Lower leg skin (tissue), 4 donors: ENCODE measurements around the gene APBB2. TPM values are rescaled to one million over a fixed set of nuclear protein-coding genes. Genes with fewer than 3 reads are reported as not detected.

Experiments
- DNase-seq, 2 donors: peaks; one replicate each; pipeline ENCODE4 v3.0.0-alpha.2; 2019; ENCODE audit warnings: low spot score in 2 of 2
- H3K4me3 ChIP-seq: fragments of 200-600 bp; sonication (generic); 2 replicates; pipeline ENCODE4 v1.5.1; 2017; ENCODE audit warnings: mild to moderate bottlenecking, low read depth; ENCODE audit not compliant: poor library complexity, severe bottlenecking
- POLR2A ChIP-seq, 2 donors: fragments of 450-650 bp; IDR thresholded peaks; one replicate each; pipeline ENCODE4 v1.6.1; 2016 to 2017; ENCODE audit warnings: antibody characterized with exemption in 2 of 2, mild to moderate bottlenecking in 1 of 2, moderate library complexity in 1 of 2
- WGBS, 2 donors: methylation state at CpG; one replicate each; pipeline ENCODE4 v1.1.5; 2018; 5-methylcytosine and 5-hydroxymethylcytosine counted together
- intact Hi-C: fragments of 100-400 bp; cut with DNase I; formaldehyde crosslinking; loops from one replicate; pipeline ENCODE4 v1.15.0; 2023; ENCODE audit warnings: low total_unique reads
- total RNA-seq, 4 donors: library from RNA; depleted of rRNA; stranded (reverse); fragments of >200 nt; gene quantifications; one replicate each; pipeline ENCODE4 v1.1.0, GENCODE V29; 2016
- TF ChIP-seq, protein P1 (sequence below), 3 donors: fragments of 450-650 bp; IDR thresholded peaks; one replicate each; pipeline ENCODE4 v1.5.1; 2016; ENCODE audit warnings: antibody characterized with exemption in 3 of 3, mild to moderate bottlenecking in 3 of 3, moderate library complexity in 2 of 3

The APBB2 gene
- total RNA-seq, 4 donors from 2014 or later: 24.0 to 49.2 (median 43.3) TPM

- H3K4me3 ChIP-seq: no peak overlapping the region
- intact Hi-C loops: no loop called here
- no peak for TF ChIP-seq POLR2A (IDR thresholded peaks at IDR 0.05)
- TF ChIP-seq, protein P1, sequence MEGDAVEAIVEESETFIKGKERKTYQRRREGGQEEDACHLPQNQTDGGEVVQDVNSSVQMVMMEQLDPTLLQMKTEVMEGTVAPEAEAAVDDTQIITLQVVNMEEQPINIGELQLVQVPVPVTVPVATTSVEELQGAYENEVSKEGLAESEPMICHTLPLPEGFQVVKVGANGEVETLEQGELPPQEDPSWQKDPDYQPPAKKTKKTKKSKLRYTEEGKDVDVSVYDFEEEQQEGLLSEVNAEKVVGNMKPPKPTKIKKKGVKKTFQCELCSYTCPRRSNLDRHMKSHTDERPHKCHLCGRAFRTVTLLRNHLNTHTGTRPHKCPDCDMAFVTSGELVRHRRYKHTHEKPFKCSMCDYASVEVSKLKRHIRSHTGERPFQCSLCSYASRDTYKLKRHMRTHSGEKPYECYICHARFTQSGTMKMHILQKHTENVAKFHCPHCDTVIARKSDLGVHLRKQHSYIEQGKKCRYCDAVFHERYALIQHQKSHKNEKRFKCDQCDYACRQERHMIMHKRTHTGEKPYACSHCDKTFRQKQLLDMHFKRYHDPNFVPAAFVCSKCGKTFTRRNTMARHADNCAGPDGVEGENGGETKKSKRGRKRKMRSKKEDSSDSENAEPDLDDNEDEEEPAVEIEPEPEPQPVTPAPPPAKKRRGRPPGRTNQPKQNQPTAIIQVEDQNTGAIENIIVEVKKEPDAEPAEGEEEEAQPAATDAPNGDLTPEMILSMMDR (IDR thresholded peaks at IDR 0.05): no peak
- DNase-seq: no peak
- 64 to 78% methylated on average over 3 of the region's 3 CpGs for WGBS, 2 donors
Observed at GRCh38 chr4:41103657-41104056, 110.7 kb downstream of the APBB2 start.

GRCh38 chr4:41102414-41103092 is 111.8 kb downstream of the APBB2 start:
- no peak for TF ChIP-seq POLR2A (IDR thresholded peaks at IDR 0.05)
- TF ChIP-seq, protein P1 (IDR thresholded peaks at IDR 0.05): no peak
- intact Hi-C loops: no loop called here
- DNase-seq: no peak
- H3K4me3 ChIP-seq: no peak overlapping the region
- 71 to 82% methylated on average over 9 of the region's 9 CpGs for WGBS, 2 donors

DNA sequence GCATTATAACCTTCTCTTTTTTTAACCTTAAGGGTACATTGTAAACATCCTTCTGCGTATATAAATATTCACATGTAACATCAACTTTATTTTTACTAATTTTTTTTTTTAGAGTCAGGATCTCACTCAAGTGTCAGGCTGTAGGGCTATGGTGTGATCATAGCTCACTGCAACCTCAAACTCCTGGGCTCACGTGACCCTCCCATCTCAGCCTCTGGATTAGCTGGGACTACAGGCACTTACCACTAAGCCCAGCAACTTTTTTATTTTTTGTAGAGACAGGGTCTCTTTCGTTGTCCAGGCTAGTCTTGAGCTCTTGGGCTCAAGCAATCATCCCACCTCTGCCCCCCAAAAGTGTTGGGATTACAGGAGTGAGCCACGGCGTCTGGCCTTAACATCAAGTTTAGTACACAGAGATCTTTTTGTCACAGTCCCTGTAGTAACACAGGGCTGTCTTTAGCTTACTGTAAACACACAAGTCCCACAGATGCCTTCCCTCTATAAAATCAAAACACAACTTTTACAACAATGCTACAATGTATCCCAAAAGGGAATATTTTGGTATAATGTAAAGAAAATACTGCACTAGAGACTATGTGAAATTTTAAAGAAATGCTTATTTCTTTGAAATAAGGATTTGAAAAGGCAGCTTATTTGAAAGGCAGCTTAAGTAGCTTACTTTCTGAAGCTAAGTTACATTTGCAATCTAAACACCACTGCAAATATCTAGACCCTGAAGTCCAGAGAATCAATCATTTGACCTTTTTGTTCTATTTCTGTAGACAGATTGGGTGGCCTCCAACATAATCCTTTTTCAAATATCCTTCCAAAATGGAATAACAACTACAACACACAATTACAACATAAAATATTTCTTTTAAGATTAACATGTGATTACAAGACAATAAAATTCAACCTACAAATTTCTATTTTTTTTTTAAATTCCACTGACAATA is 116.0 kb downstream of the APBB2 start:
- intact Hi-C loops: no loop called here
- 83 to 88% methylated on average over 5 of the region's 5 CpGs for WGBS, 2 donors
- TF ChIP-seq, protein P1 (IDR thresholded peaks at IDR 0.05): no peak
- TF ChIP-seq POLR2A (IDR thresholded peaks at IDR 0.05): no peak
- no peak overlapping the region for H3K4me3 ChIP-seq
- no peak for DNase-seq

GRCh38 chr4:41095973-41096372 is 118.4 kb downstream of the APBB2 start:
- intact Hi-C loops: no loop called here
- 74 to 85% methylated on average over 4 of the region's 4 CpGs for WGBS, 2 donors
- TF ChIP-seq, protein P1 (IDR thresholded peaks at IDR 0.05): no peak
- no peak for TF ChIP-seq POLR2A (IDR thresholded peaks at IDR 0.05)
- H3K4me3 ChIP-seq: no peak overlapping the region
- no peak for DNase-seq

GRCh38 chr4:41095192-41095872 is 119.0 kb downstream of the APBB2 start:
- DNase-seq: no peak
- 78 to 80% methylated on average over 2 of the region's 2 CpGs for WGBS, 2 donors
- intact Hi-C loops: no loop called here
- TF ChIP-seq, protein P1 (IDR thresholded peaks at IDR 0.05): no peak
- no peak for TF ChIP-seq POLR2A (IDR thresholded peaks at IDR 0.05)
- H3K4me3 ChIP-seq: no peak overlapping the region
